Measurements from ENCODE around the gene PARK7.

The PARK7 gene

DNA sequence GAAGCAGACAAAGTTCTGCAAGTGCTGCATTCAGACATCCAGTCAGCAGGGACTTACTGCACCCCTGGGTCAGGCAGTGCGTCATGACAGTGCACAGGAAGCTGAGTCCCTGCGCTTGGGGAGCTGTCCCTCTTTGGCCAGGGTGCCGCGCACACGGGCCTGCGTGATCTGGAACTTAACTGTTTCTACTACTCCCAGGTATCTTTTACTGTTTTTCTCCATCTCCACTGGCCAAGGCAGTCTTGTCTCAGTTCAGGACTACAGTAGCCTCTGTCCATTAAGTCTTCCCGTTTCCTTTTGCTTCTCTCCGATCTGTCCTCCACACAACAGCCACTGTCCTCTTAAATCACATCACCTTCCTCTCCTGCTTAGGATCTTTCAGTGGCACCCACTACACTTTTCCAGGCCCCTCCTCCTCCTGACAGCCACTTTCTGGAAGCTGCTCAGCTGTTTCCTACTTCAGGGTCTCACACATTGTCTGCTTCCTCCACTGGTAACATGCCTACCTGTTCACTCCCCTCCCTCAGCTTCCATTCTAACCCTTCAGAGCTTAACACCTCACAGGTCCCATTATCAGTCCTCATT, 48.7 kb downstream of the PARK7 start:
- Histone ChIP-seq H3K27me3 (ENCODE audit: insufficient read depth, low read length) (no peaks in the 10 kb centered on the region), H3K4me1 (ENCODE audit: control insufficient read depth, insufficient read depth, low read length, unreplicated experiment) (peaks cover 31% of the 10 kb centered on the region), H3K27ac (ENCODE audit: low read depth, low read length) (peak overlapping the region; percentile 41), H2AFZ (ENCODE audit: low read length, unreplicated experiment) (no peak overlapping the region), H3K36me3 (ENCODE audit: insufficient read depth, low read length) (peaks cover 53% of the 10 kb centered on the region), H3K4me3 (ENCODE audit: low read depth, low read length) (no peak overlapping the region), H3K79me2 (ENCODE audit: control insufficient read depth, insufficient read depth, low read length, unreplicated experiment) (peaks cover 33% of the 10 kb centered on the region)

DNA sequence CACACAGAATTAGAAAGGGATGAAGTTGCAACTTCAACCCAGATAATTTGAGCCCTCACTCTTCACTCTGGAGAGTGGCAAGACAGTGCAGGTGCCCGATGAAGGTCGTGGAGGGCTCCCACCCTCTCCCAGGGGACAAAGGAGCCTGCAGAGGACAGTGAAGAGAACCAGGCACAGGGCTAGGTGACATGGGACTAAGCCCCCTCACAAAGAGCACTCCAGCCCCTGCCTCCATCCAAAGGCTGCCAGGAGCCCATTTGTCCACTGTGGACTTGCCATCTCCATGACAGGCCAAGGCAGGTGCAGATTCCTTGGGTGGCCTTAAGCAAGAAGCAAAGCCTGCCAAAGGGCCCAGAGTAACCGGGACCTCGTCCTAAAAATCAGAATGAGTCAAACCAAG, 49.5 kb downstream of the PARK7 start:
- no peak overlapping the region for H3K4me3 ChIP-seq (ENCODE audit: low read depth, low read length)

DNA sequence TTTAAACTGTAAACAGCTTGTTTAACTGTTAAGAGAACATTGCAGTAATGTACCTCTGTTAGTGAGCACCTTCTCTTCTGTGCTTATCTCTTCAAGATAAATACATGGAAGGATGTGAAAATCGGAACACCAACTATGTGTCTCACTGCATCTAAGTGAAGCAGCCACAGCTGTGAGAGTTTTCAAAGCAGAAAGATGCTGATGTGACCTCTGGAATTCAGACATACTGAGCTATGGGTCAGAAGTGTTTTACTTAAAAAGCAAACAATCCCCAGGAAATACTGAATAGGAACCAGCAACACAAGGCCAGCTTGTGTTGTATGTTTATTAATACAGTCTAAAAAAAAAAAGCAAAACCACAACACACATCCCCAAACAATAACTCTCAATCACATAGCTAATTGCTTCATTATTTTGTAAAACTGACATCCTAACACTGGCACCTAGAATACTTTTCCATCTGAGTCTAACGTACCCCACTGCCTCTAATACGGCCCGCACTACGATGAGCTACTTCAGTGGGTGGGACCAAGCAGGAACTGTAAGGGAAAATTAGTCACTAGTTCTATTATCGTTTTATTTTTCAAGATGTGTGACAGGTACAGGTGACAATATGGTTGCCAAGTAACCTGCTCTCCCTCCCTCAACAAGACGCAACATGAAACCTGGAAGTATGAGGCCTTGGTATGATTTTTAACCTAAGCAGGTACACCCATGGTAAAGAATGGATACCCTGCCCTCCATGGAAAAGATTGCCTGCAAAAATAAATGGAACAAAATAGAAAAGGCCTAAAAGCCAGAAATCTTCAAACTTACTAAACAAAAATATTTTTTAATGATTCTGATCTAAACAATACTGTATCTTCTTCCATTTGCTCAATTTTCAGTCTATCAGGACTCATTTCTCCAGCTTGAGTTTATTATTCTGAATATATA, 50.7 kb downstream of the PARK7 start:
- Histone ChIP-seq H3K27me3 (ENCODE audit: insufficient read depth, low read length) (no peaks in the 10 kb centered on the region), H3K36me3 (ENCODE audit: insufficient read depth, low read length) (peaks cover 55% of the 10 kb centered on the region), H3K4me3 (ENCODE audit: low read depth, low read length) (no peak overlapping the region), H2AFZ (ENCODE audit: low read length, unreplicated experiment) (no peak overlapping the region), H3K79me2 (ENCODE audit: control insufficient read depth, insufficient read depth, low read length, unreplicated experiment) (peaks cover 53% of the 10 kb centered on the region), H3K27ac (ENCODE audit: low read depth, low read length) (no peak overlapping the region), H3K4me1 (ENCODE audit: control insufficient read depth, insufficient read depth, low read length, unreplicated experiment) (peaks cover 34% of the 10 kb centered on the region)

More for the DNA sequence above, 49.5 kb downstream of the PARK7 start:
- H3K79me2 ChIP-seq (ENCODE audit: control insufficient read depth, insufficient read depth, low read length, unreplicated experiment): peaks cover 41% of the 10 kb centered on the region
- H3K36me3 ChIP-seq (ENCODE audit: insufficient read depth, low read length): peaks cover 55% of the 10 kb centered on the region
- H2AFZ ChIP-seq (ENCODE audit: low read length, unreplicated experiment): no peak overlapping the region
- H3K27me3 ChIP-seq (ENCODE audit: insufficient read depth, low read length): no peaks in the 10 kb centered on the region
- H3K27ac ChIP-seq (ENCODE audit: low read depth, low read length): no peak overlapping the region
- peaks cover 31% of the 10 kb centered on the region for H3K4me1 ChIP-seq (ENCODE audit: control insufficient read depth, insufficient read depth, low read length, unreplicated experiment)

DNA sequence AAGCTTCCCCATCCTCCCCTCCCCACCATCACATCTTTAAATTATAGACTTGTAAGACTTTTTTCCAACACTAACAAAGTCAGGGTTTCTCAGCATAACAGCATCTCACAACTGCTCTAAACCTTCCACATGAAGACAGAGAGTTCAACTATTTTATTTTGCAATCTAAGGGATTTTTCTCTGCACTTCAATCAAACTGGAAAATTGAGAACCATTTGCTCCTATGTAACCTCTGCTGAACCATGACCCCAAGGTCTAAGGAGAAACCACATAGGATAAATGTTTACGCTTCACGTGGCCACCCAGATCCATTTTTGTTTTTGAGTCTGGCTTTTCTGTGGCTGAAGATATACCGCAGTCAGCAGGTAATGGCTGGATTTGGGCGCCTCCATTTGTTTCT, 51.4 kb downstream of the PARK7 start:
- peaks cover 59% of the 10 kb centered on the region for H3K79me2 ChIP-seq (ENCODE audit: control insufficient read depth, insufficient read depth, low read length, unreplicated experiment)
- H3K27ac ChIP-seq (ENCODE audit: low read depth, low read length): 0 out of 2 replicates have a peak overlapping the region, but pooled peaks have one; percentile 3
- H2AFZ ChIP-seq (ENCODE audit: low read length, unreplicated experiment): no peak overlapping the region
- H3K4me1 ChIP-seq (ENCODE audit: control insufficient read depth, insufficient read depth, low read length, unreplicated experiment): peaks cover 40% of the 10 kb centered on the region
- no peaks in the 10 kb centered on the region for H3K27me3 ChIP-seq (ENCODE audit: insufficient read depth, low read length)
- H3K36me3 ChIP-seq (ENCODE audit: insufficient read depth, low read length): peaks cover 55% of the 10 kb centered on the region
- no peak overlapping the region for H3K4me3 ChIP-seq (ENCODE audit: low read depth, low read length)

DNA sequence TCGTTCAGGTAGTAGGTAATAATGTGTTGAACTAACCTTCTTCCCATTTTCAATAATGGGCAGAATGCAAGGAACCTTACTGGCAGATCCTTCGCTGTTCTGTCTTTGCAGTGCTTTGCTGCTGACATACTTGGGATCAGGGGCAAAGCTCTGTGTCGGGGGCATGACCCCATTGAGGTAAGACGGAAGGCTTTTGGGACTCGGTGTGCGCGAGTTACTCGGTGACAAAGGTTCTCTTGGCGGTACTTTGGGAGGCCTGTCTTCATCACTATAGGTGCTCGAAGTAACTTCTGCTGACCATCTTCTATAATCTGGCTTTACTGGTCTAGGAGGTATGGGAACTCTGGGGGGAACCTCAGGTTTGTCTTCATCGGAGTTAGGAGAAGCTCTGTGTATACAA, 51.9 kb downstream of the PARK7 start:
- H3K4me3 ChIP-seq (ENCODE audit: low read depth, low read length): no peak overlapping the region
- H3K27ac ChIP-seq (ENCODE audit: low read depth, low read length): 0 out of 2 replicates have a peak overlapping the region, but pooled peaks have one; percentile 3
- peaks cover 55% of the 10 kb centered on the region for H3K36me3 ChIP-seq (ENCODE audit: insufficient read depth, low read length)
- H2AFZ ChIP-seq (ENCODE audit: low read length, unreplicated experiment): no peak overlapping the region
- H3K4me1 ChIP-seq (ENCODE audit: control insufficient read depth, insufficient read depth, low read length, unreplicated experiment): peaks cover 45% of the 10 kb centered on the region
- peaks cover 63% of the 10 kb centered on the region for H3K79me2 ChIP-seq (ENCODE audit: control insufficient read depth, insufficient read depth, low read length, unreplicated experiment)
- no peaks in the 10 kb centered on the region for H3K27me3 ChIP-seq (ENCODE audit: insufficient read depth, low read length)

DNA sequence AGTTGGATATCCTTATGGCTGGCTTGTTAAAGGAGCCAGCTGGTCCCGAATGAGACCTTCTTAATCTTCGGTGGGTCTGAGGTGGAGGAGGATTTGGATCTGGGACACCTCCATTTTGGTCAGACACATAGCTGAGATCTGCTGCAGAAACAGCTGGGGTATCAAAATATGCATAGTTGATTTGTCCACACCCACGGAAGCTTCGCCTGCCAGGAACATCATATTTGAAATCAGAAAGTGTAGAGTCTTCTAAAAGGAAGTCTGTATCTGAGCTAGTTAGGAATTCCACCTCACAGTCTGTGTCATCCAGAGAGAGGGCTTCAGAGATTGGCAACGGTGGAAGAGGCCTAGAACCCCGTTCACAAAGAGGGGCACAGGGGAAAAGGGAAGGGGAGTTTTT, 52.3 kb downstream of the PARK7 start:
- Histone ChIP-seq H3K36me3 (ENCODE audit: insufficient read depth, low read length) (peaks cover 55% of the 10 kb centered on the region), H3K27ac (ENCODE audit: low read depth, low read length) (peak overlapping the region; percentile 76; the same call in 1 of the 2 replicates), H2AFZ (ENCODE audit: low read length, unreplicated experiment) (no peak overlapping the region), H3K4me1 (ENCODE audit: control insufficient read depth, insufficient read depth, low read length, unreplicated experiment) (peaks cover 49% of the 10 kb centered on the region), H3K27me3 (ENCODE audit: insufficient read depth, low read length) (no peaks in the 10 kb centered on the region), H3K79me2 (ENCODE audit: control insufficient read depth, insufficient read depth, low read length, unreplicated experiment) (peaks cover 67% of the 10 kb centered on the region), H3K4me3 (ENCODE audit: low read depth, low read length) (no peak overlapping the region)

DNA sequence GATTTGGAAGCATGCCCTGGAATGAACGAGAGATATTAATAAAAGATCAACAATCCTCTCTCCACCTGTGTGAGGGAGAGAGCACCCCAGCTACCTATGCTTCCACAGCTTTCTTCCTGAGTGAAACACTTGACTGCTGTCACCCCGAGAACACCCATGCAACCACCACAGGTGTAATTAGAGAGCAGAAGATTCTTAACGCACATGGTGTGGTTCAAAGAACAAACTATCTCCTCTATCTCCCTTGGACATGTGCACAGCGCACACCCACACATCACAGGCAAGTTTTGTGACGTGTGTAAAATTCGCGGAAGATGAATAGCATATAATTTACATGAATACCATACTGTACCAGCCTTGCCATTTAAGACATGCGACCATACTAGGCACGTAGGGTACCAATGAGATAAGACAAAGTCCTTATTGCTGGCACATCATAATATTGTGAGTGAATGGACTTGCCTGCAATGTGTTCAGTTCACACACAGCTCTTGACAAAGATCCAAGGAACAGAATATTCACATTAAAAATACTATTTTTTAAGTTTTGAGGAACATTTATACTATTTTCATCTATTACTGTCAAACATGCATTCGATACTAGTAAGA, 53.0 kb downstream of the PARK7 start:
- Histone ChIP-seq H3K36me3 (ENCODE audit: insufficient read depth, low read length) (peaks cover 51% of the 10 kb centered on the region), H3K4me3 (ENCODE audit: low read depth, low read length) (no peak overlapping the region), H3K79me2 (ENCODE audit: control insufficient read depth, insufficient read depth, low read length, unreplicated experiment) (peaks cover 74% of the 10 kb centered on the region), H3K27me3 (ENCODE audit: insufficient read depth, low read length) (no peaks in the 10 kb centered on the region), H3K27ac (ENCODE audit: low read depth, low read length) (peak overlapping the region; percentile 76), H2AFZ (ENCODE audit: low read length, unreplicated experiment) (no peak overlapping the region), H3K4me1 (ENCODE audit: control insufficient read depth, insufficient read depth, low read length, unreplicated experiment) (peaks cover 56% of the 10 kb centered on the region)

DNA sequence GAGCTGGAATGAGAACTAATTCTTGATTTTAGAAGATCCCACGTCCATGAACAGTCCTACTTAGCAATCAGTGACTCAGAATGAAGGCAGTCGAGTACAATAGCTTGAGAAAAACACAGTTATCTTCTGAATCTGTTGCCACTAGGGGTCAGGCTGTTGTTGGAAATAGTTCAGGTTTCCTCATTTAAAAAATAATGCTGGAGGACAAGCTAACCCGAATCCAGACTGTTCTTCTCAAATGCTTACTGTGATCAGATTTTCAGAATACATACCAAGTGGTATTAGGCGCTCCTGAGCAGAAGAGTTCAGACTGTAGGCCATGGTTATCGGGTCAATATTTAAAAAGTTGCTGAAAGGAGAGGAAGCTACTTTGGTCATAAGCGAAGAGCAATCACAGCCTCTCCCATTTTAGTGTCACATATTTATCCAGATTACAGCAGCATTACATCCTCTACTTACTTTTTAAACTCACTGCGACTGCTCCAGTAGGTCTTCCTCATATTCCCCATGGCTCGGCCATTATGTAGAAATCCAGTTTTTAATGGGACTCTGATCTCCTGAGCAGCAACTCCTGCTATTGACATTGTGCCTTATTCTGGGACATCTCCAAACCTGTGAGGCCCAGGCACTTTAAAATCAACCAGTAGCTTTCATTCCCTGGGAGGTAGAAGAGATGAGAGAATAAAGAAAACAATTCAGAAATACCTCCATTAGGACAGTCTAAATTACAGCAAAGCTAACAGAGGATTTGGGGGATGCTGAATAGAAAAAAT, 53.7 kb downstream of the PARK7 start:
- Histone ChIP-seq H3K4me3 (ENCODE audit: low read depth, low read length) (peak overlapping the region; percentile 11), H3K27me3 (ENCODE audit: insufficient read depth, low read length) (no peaks in the 10 kb centered on the region), H2AFZ (ENCODE audit: low read length, unreplicated experiment) (no peak overlapping the region), H3K4me1 (ENCODE audit: control insufficient read depth, insufficient read depth, low read length, unreplicated experiment) (peaks cover 63% of the 10 kb centered on the region), H3K36me3 (ENCODE audit: insufficient read depth, low read length) (peaks cover 44% of the 10 kb centered on the region), H3K27ac (ENCODE audit: low read depth, low read length) (peak overlapping the region; percentile 76), H3K79me2 (ENCODE audit: control insufficient read depth, insufficient read depth, low read length, unreplicated experiment) (peaks cover 81% of the 10 kb centered on the region)

DNA sequence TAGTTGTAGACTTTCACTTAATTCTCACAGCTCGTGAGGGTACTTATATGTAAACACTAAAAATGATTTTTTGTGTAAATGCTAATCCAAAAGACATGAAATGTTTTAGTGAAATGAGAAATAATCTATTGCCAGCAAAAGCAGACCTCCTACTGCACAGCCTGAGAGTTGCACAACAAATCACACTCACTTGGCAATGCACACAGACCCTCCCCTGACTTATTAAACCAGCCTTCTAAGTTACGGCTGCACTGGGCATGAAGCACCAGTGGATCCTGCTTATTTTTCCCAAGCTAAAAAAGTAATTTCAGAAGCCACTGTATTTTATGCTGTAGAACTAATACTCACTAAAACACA, 54.3 kb downstream of the PARK7 start:
- H3K79me2 ChIP-seq (ENCODE audit: control insufficient read depth, insufficient read depth, low read length, unreplicated experiment): peaks cover 87% of the 10 kb centered on the region
- peak overlapping the region; percentile 44 for H3K4me3 ChIP-seq (ENCODE audit: low read depth, low read length)
- H2AFZ ChIP-seq (ENCODE audit: low read length, unreplicated experiment): no peak overlapping the region
- H3K36me3 ChIP-seq (ENCODE audit: insufficient read depth, low read length): peaks cover 39% of the 10 kb centered on the region
- peak overlapping the region; percentile 76 for H3K27ac ChIP-seq (ENCODE audit: low read depth, low read length)
- H3K27me3 ChIP-seq (ENCODE audit: insufficient read depth, low read length): no peaks in the 10 kb centered on the region
- peaks cover 69% of the 10 kb centered on the region for H3K4me1 ChIP-seq (ENCODE audit: control insufficient read depth, insufficient read depth, low read length, unreplicated experiment)

DNA sequence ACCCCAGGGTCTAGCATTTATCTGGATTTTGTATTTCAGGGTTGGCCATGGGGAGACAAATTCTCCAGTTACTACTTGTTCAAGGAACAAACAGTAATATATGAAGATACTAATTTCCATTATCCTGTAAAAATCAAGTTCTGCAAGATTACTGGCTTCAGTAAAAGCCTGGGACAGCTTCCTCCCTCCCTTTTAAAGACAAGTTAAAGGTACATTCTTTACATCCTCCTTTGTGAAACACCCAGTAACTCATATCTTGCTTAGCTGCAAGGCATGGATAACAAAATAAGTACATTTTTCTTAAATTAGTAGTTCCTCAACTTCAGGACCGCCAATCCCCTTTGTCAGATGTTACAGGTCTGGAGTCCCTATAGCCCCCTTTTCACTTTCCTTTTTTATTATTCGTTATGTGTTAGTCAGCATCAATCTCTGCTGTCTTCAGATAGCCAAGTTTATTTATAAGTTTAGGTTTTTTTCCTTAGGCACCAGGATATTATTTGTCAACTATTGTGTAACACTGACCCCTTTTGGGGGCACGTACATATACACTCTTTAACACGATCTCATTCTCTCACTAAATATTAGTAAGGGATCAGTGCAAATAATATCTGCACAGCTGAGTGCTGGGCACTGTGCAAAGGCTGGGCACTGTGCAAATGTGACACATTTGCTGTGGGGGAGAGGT, 54.8 kb downstream of the PARK7 start:
- Histone ChIP-seq H3K27me3 (ENCODE audit: insufficient read depth, low read length) (no peaks in the 10 kb centered on the region), H3K36me3 (ENCODE audit: insufficient read depth, low read length) (peaks cover 33% of the 10 kb centered on the region), H3K27ac (ENCODE audit: low read depth, low read length) (peak overlapping the region; percentile 76), H2AFZ (ENCODE audit: low read length, unreplicated experiment) (no peak overlapping the region), H3K4me3 (ENCODE audit: low read depth, low read length) (peak overlapping the region; percentile 44), H3K4me1 (ENCODE audit: control insufficient read depth, insufficient read depth, low read length, unreplicated experiment) (peaks cover 73% of the 10 kb centered on the region), H3K79me2 (ENCODE audit: control insufficient read depth, insufficient read depth, low read length, unreplicated experiment) (peaks cover 93% of the 10 kb centered on the region)
